K562 (cell line): ENCODE results near the gene ITGA11. TPM values are rescaled to one million over a fixed set of nuclear protein-coding genes. Genes with fewer than 3 reads are reported as not detected.

ENCODE experiments used
- ATAC-seq: fragments of 200-7000 bp; cut with Tn5 transposase; 3 replicates; pipeline ENCODE4 v1.9.1; 2020; ENCODE audit warnings: moderate library complexity
- BruUV-seq: library from RNA; stranded (reverse); fragments of 400-500 nt; replicated peaks from 2 replicates; lab custom pipeline; 2021; lab: Mats Ljungman, UMichigan
- CTCF ChIA-PET: fragments of 300-600 bp; formaldehyde crosslinking; extraction: SDS; loops from one replicate; lab custom pipeline; 2021; ENCODE audit warnings: low intra/inter-chr PET ratio; lab: Yijun Ruan, JAX
- POLR2A ChIA-PET: fragments of 300-600, 350-650 bp; sonication (Branson Sonifier 250); formaldehyde crosslinking; extraction: SDS; loops from one replicate; lab custom pipeline; 2021; ENCODE audit warnings: antibody characterized with exemption, inconsistent platforms; lab: Yijun Ruan, JAX
- DNase-seq, 4 experiments: peaks; one replicate each; pipeline versions ENCODE4 v3.0.0 to v3.0.0-alpha.2; 2011 to 2018; ENCODE audit warnings: low spot score in 3 of 4, mixed read lengths in 3 of 4; ENCODE audit errors: extremely low read depth in 1 of 4
- FAIRE-seq: peaks from 2 replicates; lab custom pipeline; 2011; peaks lifted over from hg19 to GRCh38; lab: Jason Lieb, UNC
- H2AFZ ChIP-seq: 2 replicates; pipeline ENCODE4 v1.6.0; 2011; ENCODE audit warnings: low read depth, low read length, control low read depth, inconsistent platforms
- H3K27ac ChIP-seq: fragments of 200-600 bp; 3 replicates; pipeline ENCODE4 v1.8.0; 2011; ENCODE audit warnings: low read depth, mild to moderate bottlenecking, control low read depth, inconsistent platforms, low read length, moderate library complexity, mixed read lengths; ENCODE audit errors: extremely low read depth
- H3K27me3 ChIP-seq, 2 experiments: fragments of 300-600 bp in 1 of 2; 2 replicates in 1 of 2; 3 replicates in 1 of 2; pipeline versions ENCODE4 v1.6.0 to v1.8.0; 2011; ENCODE audit warnings: inconsistent platforms in 2 of 2, low read length in 2 of 2, mild to moderate bottlenecking in 1 of 2, mixed read lengths in 1 of 2, moderate library complexity in 1 of 2; ENCODE audit not compliant: control insufficient read depth in 2 of 2, insufficient read depth in 2 of 2
- H3K36me3 ChIP-seq: fragments of 300-600 bp; 3 replicates; pipeline ENCODE4 v1.8.0; 2011; ENCODE audit warnings: mild to moderate bottlenecking, low read length, inconsistent platforms; ENCODE audit not compliant: control insufficient read depth, insufficient read depth
- H3K4me1 ChIP-seq, 2 experiments: fragments of 200-600 bp in 1 of 2; replicated peaks in 1 of 2; 2 replicates in 1 of 2; 3 replicates in 1 of 2; pipeline versions ENCODE4 v1.5.1 to v1.8.0; 2011; ENCODE audit warnings: inconsistent platforms in 2 of 2, low read length in 2 of 2, mild to moderate bottlenecking in 1 of 2, mixed read lengths in 1 of 2, moderate library complexity in 1 of 2; ENCODE audit not compliant: control insufficient read depth in 2 of 2, insufficient read depth in 2 of 2
- H3K4me2 ChIP-seq: 2 replicates; pipeline ENCODE4 v1.6.1; 2011; ENCODE audit warnings: low read length, control low read depth, inconsistent platforms, mixed read lengths; ENCODE audit not compliant: insufficient read depth
- H3K4me3 ChIP-seq: fragments of 200-600 bp; sonication (generic), shearing (Covaris generic); 2 replicates; pipeline ENCODE4 v1.5.1; 2016; ENCODE audit warnings: control low read depth, inconsistent platforms
- H3K79me2 ChIP-seq: fragments of 200-600 bp; 3 replicates; pipeline ENCODE4 v1.8.0; 2011; ENCODE audit warnings: low read length, inconsistent platforms; ENCODE audit not compliant: control insufficient read depth, insufficient read depth
- H3K9ac ChIP-seq, 2 experiments: 2 replicates each; pipeline versions ENCODE4 v1.6.0 to v1.6.1; 2011; ENCODE audit warnings: low read depth in 2 of 2, low read length in 2 of 2, control low read depth in 1 of 2, inconsistent platforms in 1 of 2, mild to moderate bottlenecking in 1 of 2, mixed read lengths in 1 of 2; ENCODE audit not compliant: insufficient read depth in 1 of 2
- H3K9me1 ChIP-seq: one replicate; pipeline ENCODE4 v1.6.0; 2011; ENCODE audit warnings: inconsistent platforms, mild to moderate bottlenecking, low read length, moderate library complexity; ENCODE audit not compliant: control insufficient read depth, insufficient read depth
- H3K9me3 ChIP-seq: replicated peaks from 2 replicates; pipeline ENCODE4 v1.5.1; 2011; ENCODE audit warnings: low read depth, low read length, inconsistent platforms; ENCODE audit not compliant: control insufficient read depth, insufficient read depth
- H4K20me1 ChIP-seq: replicated peaks from 2 replicates; pipeline ENCODE4 v1.6.1; 2011; ENCODE audit warnings: low read length, inconsistent platforms, mixed read lengths; ENCODE audit not compliant: control insufficient read depth, insufficient read depth
- ARHGAP35 ChIP-seq: fragments of 450-650 bp; IDR thresholded peaks from 2 replicates; pipeline ENCODE4 v1.6.1; 2018; ENCODE audit not compliant: partially characterized antibody
- HCFC1 ChIP-seq: IDR thresholded peaks from 2 replicates; pipeline ENCODE4 v1.6.1; 2012; ENCODE audit warnings: low read depth, low read length, improper control_type of control experiment
- HDAC8 ChIP-seq: fragments of 450-650 bp; IDR thresholded peaks from 2 replicates; pipeline ENCODE4 v1.6.1; 2016; ENCODE audit warnings: mild to moderate bottlenecking, missing genetic modification characterization, moderate library complexity, missing compliant biosample characterization
- MBD2 ChIP-seq: sonication (generic); IDR thresholded peaks from 2 replicates; pipeline ENCODE4 v1.6.1; 2016; ENCODE audit warnings: low read depth, borderline replicate concordance
- NFATC3 ChIP-seq: fragments of 450-650 bp; IDR thresholded peaks from 2 replicates; pipeline ENCODE4 v1.6.1; 2017; ENCODE audit warnings: mild to moderate bottlenecking
- NR1H2 ChIP-seq: sonication (generic); formaldehyde crosslinking; IDR thresholded peaks from 2 replicates; pipeline ENCODE4 v1.4.0; 2020; ENCODE audit warnings: mild to moderate bottlenecking, missing genetic modification reagents
- SIN3A ChIP-seq, 2 experiments: fragments of 150-350 bp in 1 of 2; IDR thresholded peaks; 2 replicates each; pipeline ENCODE4 v1.6.1; 2011 to 2016; ENCODE audit warnings: borderline replicate concordance in 2 of 2, low read depth in 2 of 2, low read length in 2 of 2, mild to moderate bottlenecking in 2 of 2, moderate library complexity in 2 of 2; ENCODE audit not compliant: control insufficient read depth in 1 of 2
- SMARCA4 ChIP-seq: fragments of 450-650 bp; IDR thresholded peaks from 2 replicates; pipeline ENCODE4 v1.6.1; 2016
- TCF3 ChIP-seq: sonication (generic); formaldehyde crosslinking; IDR thresholded peaks from 2 replicates; pipeline ENCODE4 v1.4.0; 2020; ENCODE audit warnings: mild to moderate bottlenecking, missing genetic modification reagents
- TEAD1 ChIP-seq, 2 experiments: fragments of 450-650 bp in 1 of 2; sonication (generic) in 1 of 2; formaldehyde crosslinking; IDR thresholded peaks; 2 replicates each; pipeline versions ENCODE4 v1.4.0 to v1.8.0; 2020 to 2022; ENCODE audit warnings: mild to moderate bottlenecking in 2 of 2, missing genetic modification reagents in 1 of 2
- TFAM ChIP-seq: fragments of 250-450 bp; sonication (Bioruptor Pico); conservative IDR thresholded peaks from 2 replicates; pipeline ENCODE4 v1.5.0; 2021; ENCODE audit warnings: mild to moderate bottlenecking, moderate library complexity
- XRCC4 ChIP-seq: IDR thresholded peaks from one replicate; pipeline ENCODE4 v1.6.1; 2011; ENCODE audit not compliant: insufficient read depth, insufficient read length; ENCODE audit errors: extremely low read depth
- ZBED1 ChIP-seq: IDR thresholded peaks from 2 replicates; pipeline ENCODE4 v1.6.1; 2014
- ZKSCAN1 ChIP-seq: fragments of 150-350 bp; IDR thresholded peaks from 2 replicates; pipeline ENCODE4 v1.6.1; 2016; ENCODE audit warnings: low read depth, low read length
- ZNF274 ChIP-seq: IDR thresholded peaks from 2 replicates; pipeline ENCODE4 v1.6.1; 2011; ENCODE audit warnings: low read depth, mild to moderate bottlenecking, low read length, moderate library complexity, borderline replicate concordance
- ZNF324 ChIP-seq: fragments of 250-450 bp; sonication (Bioruptor Pico); IDR thresholded peaks from 2 replicates; pipeline ENCODE4 v1.4.0; 2020; ENCODE audit warnings: mild to moderate bottlenecking
- ZNF589 ChIP-seq: fragments of 200-800 bp; sonication (Bioruptor generic); IDR thresholded peaks from 2 replicates; pipeline ENCODE4 v1.6.1; 2016; ENCODE audit warnings: low read depth, missing genetic modification characterization, missing compliant biosample characterization
- ZNF668 ChIP-seq: fragments of 250-450 bp; sonication (Bioruptor Pico); IDR thresholded peaks from 2 replicates; pipeline ENCODE4 v1.8.0; 2022; ENCODE audit warnings: mild to moderate bottlenecking, inconsistent platforms
- WGBS: fragments of 100-300 bp; shearing (Covaris generic); methylation state at CpG from one replicate; pipeline ENCODE4 v1.1.6; 2016; ENCODE audit warnings: low coverage, mixed read lengths; ENCODE audit not compliant: insufficient coverage; ENCODE audit errors: missing lambda C conversion rate; 5-methylcytosine and 5-hydroxymethylcytosine counted together
- in situ Hi-C: fragments of 300-500 bp; cut with MboI; formaldehyde crosslinking; loops from 4 replicates; pipeline ENCODE4 v1.15.0; 2018; ENCODE audit warnings: inconsistent platforms, mixed read lengths
- intact Hi-C: fragments of 100-400 bp; cut with micrococcal nuclease; formaldehyde crosslinking; loops from 2 replicates; pipeline ENCODE4 v1.14.2; 2022
- polyA plus RNA-seq, 8 experiments: library from polyadenylated mRNA; depleted of rRNA in 4 of 8; stranded (reverse) in 5 of 8; unstranded in 3 of 8; fragments of >200 nt; fragmentation: Nextera tagmentation in 2 of 8; fragmentation: Illumina TruSeq in 1 of 8; extraction: Ambion mirVana in 2 of 8; extraction: Trizol in 1 of 8; gene quantifications; 2 replicates each; pipeline versions ENCODE4 v1.2.1 to v1.2.3, GENCODE V29; 2011 to 2014; ENCODE audit warnings: inconsistent platforms in 1 of 8, missing spikeins in 1 of 8
- total RNA-seq, 7 experiments: library from RNA; depleted of rRNA in 6 of 7; stranded (reverse); fragments of >200 nt in 6 of 7; fragmentation: Illumina TruSeq in 2 of 7; extraction: Trizol in 2 of 7; gene quantifications; 2 replicates each; pipeline versions ENCODE4 v1.2.1 to v1.2.3, GENCODE V29; 2011 to 2021; ENCODE audit warnings: low replicate concordance in 1 of 7
- TF ChIP-seq, protein P1 (sequence below): fragments of 200-800 bp; sonication (Bioruptor generic); IDR thresholded peaks from 2 replicates; pipeline ENCODE4 v1.6.1; 2017; ENCODE audit warnings: missing genetic modification characterization, missing compliant biosample characterization

The ITGA11 gene
- total and polyA plus RNA-seq, 9 of the 15 experiments (the other 6 are each of a cell fraction or from before 2014, with no cell fraction given): 0.01 TPM; not detected in 8

DNA sequence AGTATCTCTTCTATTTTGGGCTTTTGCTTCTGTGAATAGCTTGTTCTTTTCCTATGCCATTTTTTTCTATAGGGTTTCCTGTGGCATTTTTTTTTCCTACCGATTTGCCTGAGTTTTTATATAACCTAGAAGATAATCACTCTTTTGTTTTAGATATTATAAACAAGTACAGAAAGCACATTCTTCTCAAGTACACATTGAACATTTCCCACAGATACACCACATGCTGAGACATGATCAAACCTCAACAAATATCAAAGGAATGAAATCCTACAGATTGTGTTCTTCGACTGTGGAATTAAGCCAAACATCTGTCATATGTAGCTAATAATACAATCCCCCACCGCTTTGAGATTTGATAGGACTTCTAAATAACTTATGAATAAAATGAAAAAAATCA, 163.6 kb downstream of the ITGA11 start:
- in situ Hi-C loops: no loop called here
- TF ChIP-seq XRCC4 (no peak), HDAC8 (no peak), ZBED1 (no peak), ARHGAP35 (no peak), ZKSCAN1 (no peak), NFATC3 (no peak), NR1H2 (no peak), MBD2 (no peak), TCF3 (no peak)
- ChIA-PET POLR2A (interaction anchor here (0.6 to 1.0 kb wide), 2 partner anchors 9 to 536 kb away, joined by 3 to 6 read pairs; partner anchors contain the start of gene FEM1B), CTCF (no interaction called here)
- DNase-seq (no peak), FAIRE-seq (no peak), ATAC-seq (no peak)
- intact Hi-C loops: no loop called here
- Histone ChIP-seq H3K79me2 (no peaks in the 10 kb centered on the region), H3K9me1 (no peaks in the 10 kb centered on the region), H3K4me1 (no peaks in the 10 kb centered on the region; a peak in 1 of 5 replicates), H3K27me3 (peaks cover 11 to 15% of the 10 kb centered on the region in 2 experiments; a peak in 4 of 5 replicates), H2AFZ (no peak overlapping the region), H3K9ac (no peak overlapping the region), H3K9me3 (no peaks in the 10 kb centered on the region), H4K20me1 (no peaks in the 10 kb centered on the region), H3K4me2 (no peak overlapping the region), H3K4me3 (no peak overlapping the region), H3K36me3 (no peaks in the 10 kb centered on the region), H3K27ac (no peak overlapping the region)
- WGBS: 2% methylated on average over 3 of the region's 3 CpGs
- no TSS peak for BruUV-seq

DNA sequence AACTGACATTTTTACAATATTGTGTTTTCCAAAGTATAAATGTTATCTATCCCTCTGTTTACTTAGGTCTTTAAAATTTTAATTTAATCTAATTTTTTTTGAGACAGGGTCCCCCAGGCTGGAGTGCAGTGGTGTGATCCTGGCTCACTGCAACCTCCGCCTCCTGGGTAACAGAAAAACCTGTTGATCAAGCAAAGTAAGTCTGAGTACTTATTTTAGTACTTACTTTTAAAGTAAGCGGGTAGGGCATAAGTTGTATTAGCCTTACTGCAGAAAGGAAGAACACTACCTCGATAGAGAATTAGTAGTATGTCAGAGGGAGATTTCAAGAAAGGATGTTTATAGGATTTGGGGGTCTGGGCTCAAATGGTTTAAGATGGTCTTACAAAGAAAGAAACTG, 166.3 kb downstream of the ITGA11 start:
- no peak overlapping the region for H3K4me3 ChIP-seq
- H3K9me3 ChIP-seq: no peaks in the 10 kb centered on the region; the same call in 1 of the 2 replicates
- H3K79me2 ChIP-seq: no peaks in the 10 kb centered on the region
- ATAC-seq: no peak
- POLR2A ChIA-PET: no interaction called here
- no peak overlapping the region for H2AFZ ChIP-seq
- no peaks in the 10 kb centered on the region for H3K4me1 ChIP-seq
- H3K27me3 ChIP-seq: peaks cover 18 to 23% of the 10 kb centered on the region in 2 experiments; a peak in 4 of 5 replicates
- no peak overlapping the region for H3K27ac ChIP-seq
- WGBS: 0% methylated on average over 3 of the region's 3 CpGs
- H3K4me2 ChIP-seq: no peak overlapping the region
- no peaks in the 10 kb centered on the region for H3K9me1 ChIP-seq
- intact Hi-C loops: no loop called here
- no peak for FAIRE-seq
- CTCF ChIA-PET: no interaction called here
- no peaks in the 10 kb centered on the region for H3K36me3 ChIP-seq
- no TSS peak for BruUV-seq
- in situ Hi-C loops: no loop called here
- no peaks in the 10 kb centered on the region for H4K20me1 ChIP-seq
- no peak for DNase-seq
- no peak overlapping the region for H3K9ac ChIP-seq
- TF ChIP-seq SIN3A (IDR thresholded peaks at IDR 0.05; ENCODE audit: borderline replicate concordance in 2 of 2, control insufficient read depth in 1 of 2, low read depth in 2 of 2, low read length in 2 of 2) (no peak), ZNF589 (CRISPR knock-in tag) (no peak), ZNF668 (no peak), TFAM (CRISPR knock-in tag) (no peak), ZNF274 (no peak), TEAD1 (CRISPR knock-in tag; IDR thresholded peaks at IDR 0.05) (no peak), ZNF324 (no peak), HCFC1 (no peak), SMARCA4 (no peak)
- TF ChIP-seq, protein P1, sequence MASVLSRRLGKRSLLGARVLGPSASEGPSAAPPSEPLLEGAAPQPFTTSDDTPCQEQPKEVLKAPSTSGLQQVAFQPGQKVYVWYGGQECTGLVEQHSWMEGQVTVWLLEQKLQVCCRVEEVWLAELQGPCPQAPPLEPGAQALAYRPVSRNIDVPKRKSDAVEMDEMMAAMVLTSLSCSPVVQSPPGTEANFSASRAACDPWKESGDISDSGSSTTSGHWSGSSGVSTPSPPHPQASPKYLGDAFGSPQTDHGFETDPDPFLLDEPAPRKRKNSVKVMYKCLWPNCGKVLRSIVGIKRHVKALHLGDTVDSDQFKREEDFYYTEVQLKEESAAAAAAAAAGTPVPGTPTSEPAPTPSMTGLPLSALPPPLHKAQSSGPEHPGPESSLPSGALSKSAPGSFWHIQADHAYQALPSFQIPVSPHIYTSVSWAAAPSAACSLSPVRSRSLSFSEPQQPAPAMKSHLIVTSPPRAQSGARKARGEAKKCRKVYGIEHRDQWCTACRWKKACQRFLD: no peak
